NB4 (cell line): Measurements from ENCODE around the gene PCSK6.

ENCODE experiments used
- DNase-seq: peaks from one replicate; pipeline ENCODE4 v3.0.0; 2010; ENCODE audit warnings: low read depth
- H3K4me3 ChIP-seq: one replicate; pipeline ENCODE4 v1.5.1; 2011; ENCODE audit warnings: mild to moderate bottlenecking, low read depth, low read length, moderate library complexity
- MYC ChIP-seq: IDR thresholded peaks from 2 replicates; pipeline ENCODE4 v1.6.1; 2011; ENCODE audit warnings: low read depth, low read length
- POLR2A ChIP-seq: IDR thresholded peaks from 2 replicates; pipeline ENCODE4 v1.6.1; 2011; ENCODE audit warnings: mild to moderate bottlenecking; ENCODE audit not compliant: insufficient read length; ENCODE audit errors: extremely low read depth
- TF ChIP-seq, protein P1 (sequence below): IDR thresholded peaks from one replicate; pipeline ENCODE4 v1.5.1; 2012; ENCODE audit warnings: low read depth, low read length
- TF ChIP-seq, protein P2 (sequence below): IDR thresholded peaks from 2 replicates; pipeline ENCODE4 v1.6.1; 2011; ENCODE audit warnings: low read depth, low read length

The PCSK6 gene

DNA sequence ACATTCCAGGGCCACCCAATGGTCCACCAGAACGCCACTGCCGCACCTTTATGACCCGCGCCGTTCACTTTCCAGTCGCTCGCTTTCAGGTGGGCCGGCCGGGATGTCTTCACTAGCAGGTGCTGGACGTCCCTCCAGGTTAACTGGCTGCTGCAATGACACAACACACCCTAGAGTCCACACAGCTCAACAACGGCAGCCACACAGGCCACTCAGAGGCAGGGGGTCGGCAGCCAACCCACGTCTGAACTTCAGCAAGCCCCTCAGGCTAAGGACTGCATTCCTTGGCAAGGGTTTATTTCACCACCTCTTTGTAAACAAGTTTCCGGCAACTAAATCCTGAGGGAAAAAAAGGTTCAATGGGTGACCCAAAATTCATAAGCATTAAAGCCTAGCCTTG is 105.2 kb downstream of the PCSK6 start:
- no peak for DNase-seq

DNA sequence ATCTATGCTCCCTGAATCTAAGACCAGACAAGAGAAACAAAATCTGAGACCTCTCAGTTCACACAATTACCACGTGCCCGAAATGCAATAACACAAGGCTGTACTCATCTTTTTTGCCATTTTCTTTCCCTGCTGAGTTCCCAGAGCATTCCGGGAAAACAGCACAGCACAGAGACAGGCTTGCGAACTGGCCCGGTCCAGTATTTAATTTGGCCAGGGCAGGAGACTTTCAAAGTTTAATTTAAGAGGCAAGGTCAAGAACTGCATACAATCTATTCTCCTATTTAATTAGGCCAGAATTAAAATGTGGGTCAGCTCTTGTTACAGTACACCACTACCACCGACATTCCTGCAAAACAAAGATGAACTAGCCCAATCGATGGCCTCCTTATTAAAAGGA is 107.0 kb downstream of the PCSK6 start:
- no peak for DNase-seq
- TF ChIP-seq POLR2A = no peak
- TF ChIP-seq, protein P1, sequence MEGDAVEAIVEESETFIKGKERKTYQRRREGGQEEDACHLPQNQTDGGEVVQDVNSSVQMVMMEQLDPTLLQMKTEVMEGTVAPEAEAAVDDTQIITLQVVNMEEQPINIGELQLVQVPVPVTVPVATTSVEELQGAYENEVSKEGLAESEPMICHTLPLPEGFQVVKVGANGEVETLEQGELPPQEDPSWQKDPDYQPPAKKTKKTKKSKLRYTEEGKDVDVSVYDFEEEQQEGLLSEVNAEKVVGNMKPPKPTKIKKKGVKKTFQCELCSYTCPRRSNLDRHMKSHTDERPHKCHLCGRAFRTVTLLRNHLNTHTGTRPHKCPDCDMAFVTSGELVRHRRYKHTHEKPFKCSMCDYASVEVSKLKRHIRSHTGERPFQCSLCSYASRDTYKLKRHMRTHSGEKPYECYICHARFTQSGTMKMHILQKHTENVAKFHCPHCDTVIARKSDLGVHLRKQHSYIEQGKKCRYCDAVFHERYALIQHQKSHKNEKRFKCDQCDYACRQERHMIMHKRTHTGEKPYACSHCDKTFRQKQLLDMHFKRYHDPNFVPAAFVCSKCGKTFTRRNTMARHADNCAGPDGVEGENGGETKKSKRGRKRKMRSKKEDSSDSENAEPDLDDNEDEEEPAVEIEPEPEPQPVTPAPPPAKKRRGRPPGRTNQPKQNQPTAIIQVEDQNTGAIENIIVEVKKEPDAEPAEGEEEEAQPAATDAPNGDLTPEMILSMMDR = no peak
- no peak for TF ChIP-seq MYC
- TF ChIP-seq, protein P2, sequence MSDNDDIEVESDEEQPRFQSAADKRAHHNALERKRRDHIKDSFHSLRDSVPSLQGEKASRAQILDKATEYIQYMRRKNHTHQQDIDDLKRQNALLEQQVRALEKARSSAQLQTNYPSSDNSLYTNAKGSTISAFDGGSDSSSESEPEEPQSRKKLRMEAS = no peak
- no peak overlapping the region for H3K4me3 ChIP-seq

More for the DNA sequence above, 105.2 kb downstream of the PCSK6 start:
- H3K4me3 ChIP-seq = no peak overlapping the region
- TF ChIP-seq, protein P1 = no peak
- TF ChIP-seq, protein P2 = no peak
- no peak for TF ChIP-seq MYC
- TF ChIP-seq POLR2A = no peak

DNA sequence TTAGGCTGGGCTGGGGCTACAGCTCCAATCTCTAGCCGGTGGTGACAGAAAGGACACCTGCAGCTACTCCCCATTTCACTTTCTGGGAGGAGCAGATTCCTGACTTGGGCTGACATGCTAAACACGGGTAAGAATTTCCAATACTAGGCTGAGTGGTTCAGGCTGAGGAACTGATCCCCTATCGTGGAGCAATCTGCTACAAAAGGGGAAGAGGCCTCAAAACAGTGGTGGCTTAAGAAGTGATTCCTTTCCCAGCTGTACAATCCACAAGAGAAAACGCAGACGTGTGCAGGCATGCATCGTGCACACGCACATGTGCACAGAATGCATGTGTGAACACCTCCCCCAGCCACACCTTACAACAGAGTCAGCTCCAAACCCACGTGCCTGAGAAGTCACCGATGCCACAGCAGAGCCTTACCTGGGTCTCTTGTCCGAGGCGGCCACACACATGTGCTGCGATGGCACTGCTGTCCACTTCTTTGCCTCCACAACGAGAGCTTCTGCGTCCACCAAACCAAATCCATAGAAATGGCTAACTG is 107.8 kb downstream of the PCSK6 start:
- H3K4me3 ChIP-seq = no peak overlapping the region
- DNase-seq = peak; percentile 28
- TF ChIP-seq MYC (0 out of 2 replicates have a peak, but pooled peaks have one; percentile 24), POLR2A (no peak)
- TF ChIP-seq, protein P1 = no peak
- TF ChIP-seq, protein P2 = peak; percentile 31; the same call in 1 of the 2 replicates

DNA sequence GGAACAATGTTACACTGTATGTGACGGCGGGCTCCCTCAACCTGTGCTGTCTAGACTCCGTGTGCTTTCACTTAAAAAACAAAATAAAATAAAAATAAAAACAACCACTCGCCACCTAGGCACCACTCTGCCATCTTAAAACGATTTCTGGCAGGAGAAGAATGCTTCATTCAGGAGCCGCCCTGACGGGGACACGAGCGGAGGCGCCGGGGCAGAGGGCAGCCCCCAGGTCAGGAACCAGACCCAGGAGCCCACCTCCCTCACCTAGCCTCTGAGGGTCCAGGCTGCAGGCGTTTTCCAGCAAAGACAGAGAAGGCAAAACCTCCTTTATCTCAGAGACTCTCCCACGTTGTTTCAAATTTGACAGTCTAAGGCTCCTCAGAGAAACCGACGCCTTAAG is 109.4 kb downstream of the PCSK6 start:
- H3K4me3 ChIP-seq = no peak overlapping the region
- TF ChIP-seq, protein P2 = no peak
- no peak for TF ChIP-seq POLR2A
- TF ChIP-seq MYC = no peak
- TF ChIP-seq, protein P1 = no peak
- no peak for DNase-seq

DNA sequence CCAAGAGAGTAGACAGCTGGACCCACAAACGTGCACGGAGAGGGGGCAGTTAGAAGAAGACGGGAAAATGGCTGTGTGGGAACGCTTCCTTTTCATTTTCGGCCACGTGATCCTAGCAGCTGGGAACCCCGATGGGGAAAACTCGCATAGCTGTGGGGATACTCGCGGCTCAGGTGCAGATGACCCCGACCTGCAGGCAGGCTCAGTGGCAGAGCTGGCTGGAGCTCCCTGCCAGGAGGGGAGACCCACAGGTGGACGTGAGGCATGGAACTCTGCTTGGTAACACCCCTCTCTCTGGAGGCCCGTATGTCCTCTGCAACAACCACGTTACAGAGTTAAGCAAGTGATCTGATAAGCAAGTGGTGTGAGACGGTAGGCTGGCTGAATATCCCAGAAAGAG is 109.9 kb downstream of the PCSK6 start:
- TF ChIP-seq, protein P2 = no peak
- TF ChIP-seq, protein P1 = no peak
- TF ChIP-seq POLR2A (no peak), MYC (no peak)

DNA sequence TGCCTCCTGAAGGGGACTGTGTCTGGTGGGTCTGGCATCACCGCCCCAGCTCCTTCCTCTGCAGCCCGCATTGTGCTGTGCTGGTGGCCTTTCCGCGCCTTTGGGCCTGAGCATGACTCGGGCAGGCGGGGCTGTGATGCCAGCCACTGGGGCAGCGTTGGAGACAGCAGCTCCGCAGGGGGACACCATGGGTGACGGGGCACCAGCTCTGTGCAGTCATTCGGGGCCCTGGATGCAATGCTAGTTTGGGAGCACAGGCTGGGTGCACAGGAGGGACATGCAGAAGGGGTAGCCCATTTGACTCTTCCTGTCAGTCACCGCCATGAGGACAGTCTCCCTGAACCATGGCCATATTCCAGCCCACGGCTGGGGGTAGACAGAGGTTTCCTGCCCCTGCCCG is 110.6 kb downstream of the PCSK6 start:
- no peak overlapping the region for H3K4me3 ChIP-seq
- DNase-seq = no peak
- TF ChIP-seq POLR2A (no peak), MYC (no peak)
- TF ChIP-seq, protein P2 = no peak
- TF ChIP-seq, protein P1 = no peak

More for the DNA sequence above, 109.9 kb downstream of the PCSK6 start:
- DNase-seq = no peak
- H3K4me3 ChIP-seq = no peak overlapping the region
